GM23338 (cell line): Measurements from ENCODE around the gene DCAF5. TPM values are rescaled to one million over a fixed set of nuclear protein-coding genes. Genes with fewer than 3 reads are reported as not detected.

Experiments used
- ATAC-seq: fragments of 200-7000 bp; cut with Tn5 transposase; 3 replicates; pipeline ENCODE4 v1.9.1; 2020
- DNase-seq: peaks from one replicate; pipeline ENCODE4 v3.0.0-alpha.2; 2015; ENCODE audit warnings: low spot score
- H2AFZ ChIP-seq: fragments of 200-600 bp; sonication (generic); 2 replicates; pipeline ENCODE4 v1.8.0; 2016; ENCODE audit warnings: antibody characterized with exemption, mild to moderate bottlenecking, moderate library complexity
- H3F3A ChIP-seq: fragments of 200-600 bp; sonication (generic); replicated peaks from 2 replicates; pipeline ENCODE4 v1.8.0; 2017; ENCODE audit warnings: antibody characterized with exemption, mixed run types, low read depth
- H3K27ac ChIP-seq: fragments of 200-600 bp; sonication (generic); 2 replicates; pipeline ENCODE4 v1.6.1; 2016; ENCODE audit warnings: low read depth
- H3K27me3 ChIP-seq: fragments of 200-600 bp; sonication (generic); 2 replicates; pipeline ENCODE4 v1.8.0; 2016; ENCODE audit warnings: mild to moderate bottlenecking, mixed run types, moderate library complexity; ENCODE audit not compliant: insufficient read depth
- H3K36me3 ChIP-seq: fragments of 200-600 bp; sonication (generic); 2 replicates; pipeline ENCODE4 v1.8.0; 2016; ENCODE audit warnings: mild to moderate bottlenecking; ENCODE audit not compliant: insufficient read depth
- H3K4me1 ChIP-seq: fragments of 200-600 bp; sonication (generic); 2 replicates; pipeline ENCODE4 v1.8.0; 2016; ENCODE audit warnings: mild to moderate bottlenecking, moderate library complexity; ENCODE audit not compliant: insufficient read depth
- H3K4me2 ChIP-seq: fragments of 200-600 bp; sonication (generic); 2 replicates; pipeline ENCODE4 v1.7.1; 2017; ENCODE audit warnings: mixed run types
- H3K4me3 ChIP-seq: fragments of 200-600 bp; sonication (generic); 2 replicates; pipeline ENCODE4 v1.6.1; 2016; ENCODE audit warnings: mixed run types
- H3K79me2 ChIP-seq: fragments of 200-600 bp; sonication (generic); replicated peaks from 2 replicates; pipeline ENCODE4 v1.8.0; 2017; ENCODE audit warnings: mild to moderate bottlenecking; ENCODE audit not compliant: insufficient read depth
- H3K9me2 ChIP-seq: fragments of 200-600 bp; sonication (generic); 2 replicates; pipeline ENCODE4 v1.8.0; 2017; ENCODE audit not compliant: insufficient read depth
- H4K20me1 ChIP-seq: fragments of 200-600 bp; sonication (generic); replicated peaks from 2 replicates; pipeline ENCODE4 v1.8.0; 2017; ENCODE audit warnings: mild to moderate bottlenecking; ENCODE audit not compliant: insufficient read depth
- H3K27ac Mint-ChIP-seq: 2 replicates; pipeline ENCODE4 v1.8.0; 2020; ENCODE audit warnings: inconsistent platforms, mild to moderate bottlenecking, moderate library complexity, mixed read lengths
- H3K27me3 Mint-ChIP-seq: 3 replicates; pipeline ENCODE4 v1.8.0; 2022; ENCODE audit warnings: low read depth, mild to moderate bottlenecking, moderate library complexity, mixed read lengths, inconsistent platforms; ENCODE audit not compliant: insufficient read depth, poor library complexity
- H3K36me3 Mint-ChIP-seq: 3 replicates; pipeline ENCODE4 v1.8.0; 2021; ENCODE audit warnings: low read depth, mild to moderate bottlenecking, inconsistent platforms, moderate library complexity, mixed read lengths
- H3K4me1 Mint-ChIP-seq: 3 replicates; pipeline ENCODE4 v1.8.0; 2020; ENCODE audit warnings: mild to moderate bottlenecking, inconsistent platforms, mixed read lengths
- H3K4me3 Mint-ChIP-seq: 3 replicates; pipeline ENCODE4 v1.8.0; 2021; ENCODE audit warnings: moderate library complexity, mild to moderate bottlenecking, inconsistent platforms, mixed read lengths
- H3K9me3 Mint-ChIP-seq: 3 replicates; pipeline ENCODE4 v1.8.0; 2020; ENCODE audit warnings: moderate library complexity, mild to moderate bottlenecking, inconsistent platforms, mixed read lengths
- CREB1 ChIP-seq: fragments of 250-450 bp; sonication (Bioruptor Pico); IDR thresholded peaks from 2 replicates; pipeline ENCODE4 v1.5.0; 2020; ENCODE audit warnings: low read depth, mild to moderate bottlenecking, moderate library complexity
- EZH2 ChIP-seq: fragments of 200-600 bp; sonication (generic); IDR thresholded peaks from one replicate; pipeline ENCODE4 v1.8.0; 2017; ENCODE audit warnings: antibody characterized with exemption, mild to moderate bottlenecking, low read depth; ENCODE audit not compliant: unreplicated experiment
- EZH2phosphoT487 ChIP-seq: fragments of 200-600 bp; sonication (generic); IDR thresholded peaks from one replicate; pipeline ENCODE4 v1.8.1; 2018; ENCODE audit warnings: antibody characterized with exemption; ENCODE audit not compliant: unreplicated experiment
- JUNB ChIP-seq: IDR thresholded peaks from one replicate; pipeline ENCODE4 v1.6.1; 2016; ENCODE audit warnings: antibody characterized with exemption; ENCODE audit not compliant: unreplicated experiment
- NANOG ChIP-seq: IDR thresholded peaks from 2 replicates; pipeline ENCODE4 v1.6.1; 2016; ENCODE audit warnings: antibody characterized with exemption, borderline replicate concordance
- POLR2AphosphoS5 ChIP-seq: IDR thresholded peaks from 2 replicates; pipeline ENCODE4 v1.6.1; 2016; ENCODE audit warnings: antibody characterized with exemption, low read depth
- STAT1 ChIP-seq: IDR thresholded peaks from one replicate; pipeline ENCODE4 v1.6.1; 2016; ENCODE audit warnings: antibody characterized with exemption; ENCODE audit not compliant: unreplicated experiment
- ZNF114 ChIP-seq: fragments of 250-450 bp; sonication (Bioruptor Pico); IDR thresholded peaks from 2 replicates; pipeline ENCODE4 v1.5.0; 2020; ENCODE audit warnings: mild to moderate bottlenecking, moderate library complexity
- ZNF331 ChIP-seq: fragments of 250-450 bp; sonication (Bioruptor Pico); IDR thresholded peaks from 2 replicates; pipeline ENCODE4 v1.5.0; 2020; ENCODE audit warnings: low read depth, mild to moderate bottlenecking, moderate library complexity
- polyA plus RNA-seq: library from polyadenylated mRNA; unstranded; fragments of >200 nt; fragmentation: Nextera tagmentation; extraction: Ambion mirVana; gene quantifications from 2 replicates; pipeline ENCODE4 v1.2.1, GENCODE V29; 2016
- total RNA-seq: library from RNA; depleted of rRNA; stranded (reverse); fragments of >200 nt; shearing (Covaris generic); gene quantifications from 2 replicates; pipeline ENCODE4 v1.2.3, GENCODE V29; 2014
- TF ChIP-seq, protein P1 (sequence below): IDR thresholded peaks from one replicate; pipeline ENCODE4 v1.6.1; 2018; ENCODE audit warnings: antibody characterized with exemption; ENCODE audit not compliant: unreplicated experiment
- TF ChIP-seq, protein P2 (sequence below): fragments of 250-450 bp; sonication (Bioruptor Pico); IDR thresholded peaks from 2 replicates; pipeline ENCODE4 v1.5.0; 2020; ENCODE audit warnings: mild to moderate bottlenecking, moderate library complexity
- TF ChIP-seq, protein P3 (sequence below): IDR thresholded peaks from 2 replicates; pipeline ENCODE4 v1.6.1; 2016; ENCODE audit warnings: antibody characterized with exemption
- TF ChIP-seq, protein P4 (sequence below), 2 experiments: fragments of 200-600 bp in 1 of 2; sonication (generic) in 1 of 2; conservative IDR thresholded peaks; 2 replicates each; pipeline versions ENCODE4 v1.5.1 to v1.6.1; 2016 to 2017; ENCODE audit warnings: antibody characterized with exemption in 2 of 2, low read depth in 2 of 2, mild to moderate bottlenecking in 2 of 2, moderate library complexity in 1 of 2

The DCAF5 gene
- total and polyA plus RNA-seq, 2 experiments from 2014 or later = 14.0 to 15.2 TPM

DNA sequence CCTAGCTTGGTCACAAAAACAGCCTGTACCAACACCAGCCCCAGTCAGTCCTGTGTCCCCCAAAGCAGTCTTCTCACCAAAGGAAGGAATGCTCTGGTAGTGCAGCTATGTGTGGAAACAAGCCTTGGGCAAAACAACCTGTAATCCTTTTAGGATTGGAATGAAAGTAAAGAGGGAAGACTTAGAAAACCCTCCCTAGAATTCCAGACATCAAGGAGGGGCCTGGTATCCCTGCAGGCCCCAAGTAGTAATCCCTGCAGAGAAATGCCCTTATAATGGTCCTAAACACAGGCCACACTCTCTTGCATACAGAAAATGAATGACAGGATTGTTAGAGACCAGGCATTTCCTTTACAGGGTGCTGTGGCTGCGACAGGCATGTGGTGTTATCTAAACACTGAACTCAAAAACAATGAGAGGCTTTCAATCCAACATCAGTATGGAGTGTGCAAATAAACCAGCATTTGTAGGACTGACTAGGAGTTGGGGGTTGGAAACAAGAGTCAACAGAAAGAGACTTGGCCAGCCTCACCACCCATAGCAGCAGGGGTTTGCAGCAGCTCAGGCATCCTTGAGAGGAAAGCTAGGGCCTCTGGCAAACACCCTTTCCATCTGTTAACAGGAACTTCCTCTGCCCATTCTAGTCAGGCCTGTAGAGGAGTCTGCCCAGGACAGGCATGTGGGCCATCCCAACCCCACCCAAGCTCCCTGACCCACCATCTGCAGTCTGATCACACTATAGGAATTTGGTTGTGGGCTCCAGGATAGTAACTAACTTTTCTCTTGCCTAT lies 59.1 kb downstream of the DCAF5 start:
- no peaks in the 10 kb centered on the region for H3K9me3 Mint-ChIP-seq
- H3K4me1 Mint-ChIP-seq = peaks cover 24% of the 10 kb centered on the region
- Histone ChIP-seq H3K36me3 (no peaks in the 10 kb centered on the region), H3K27ac (no peak overlapping the region), H3K79me2 (no peaks in the 10 kb centered on the region), H3K9me2 (no peaks in the 10 kb centered on the region), H3K4me1 (peaks cover 14% of the 10 kb centered on the region), H2AFZ (no peak overlapping the region), H3K4me2 (no peak overlapping the region), H4K20me1 (no peaks in the 10 kb centered on the region), H3K4me3 (no peak overlapping the region), H3K27me3 (no peaks in the 10 kb centered on the region), H3F3A (no peaks in the 10 kb centered on the region)
- DNase-seq (peak; percentile 13), ATAC-seq (peak; percentile 38)
- H3K4me3 Mint-ChIP-seq = no peak overlapping the region
- no peaks in the 10 kb centered on the region for H3K36me3 Mint-ChIP-seq
- H3K27me3 Mint-ChIP-seq = no peaks in the 10 kb centered on the region
- no peak overlapping the region for H3K27ac Mint-ChIP-seq
- no peak for TF ChIP-seq EZH2
- no peak for TF ChIP-seq CREB1 (CRISPR knock-in tag)
- TF ChIP-seq ZNF331 (CRISPR knock-in tag) = no peak
- TF ChIP-seq, protein P1, sequence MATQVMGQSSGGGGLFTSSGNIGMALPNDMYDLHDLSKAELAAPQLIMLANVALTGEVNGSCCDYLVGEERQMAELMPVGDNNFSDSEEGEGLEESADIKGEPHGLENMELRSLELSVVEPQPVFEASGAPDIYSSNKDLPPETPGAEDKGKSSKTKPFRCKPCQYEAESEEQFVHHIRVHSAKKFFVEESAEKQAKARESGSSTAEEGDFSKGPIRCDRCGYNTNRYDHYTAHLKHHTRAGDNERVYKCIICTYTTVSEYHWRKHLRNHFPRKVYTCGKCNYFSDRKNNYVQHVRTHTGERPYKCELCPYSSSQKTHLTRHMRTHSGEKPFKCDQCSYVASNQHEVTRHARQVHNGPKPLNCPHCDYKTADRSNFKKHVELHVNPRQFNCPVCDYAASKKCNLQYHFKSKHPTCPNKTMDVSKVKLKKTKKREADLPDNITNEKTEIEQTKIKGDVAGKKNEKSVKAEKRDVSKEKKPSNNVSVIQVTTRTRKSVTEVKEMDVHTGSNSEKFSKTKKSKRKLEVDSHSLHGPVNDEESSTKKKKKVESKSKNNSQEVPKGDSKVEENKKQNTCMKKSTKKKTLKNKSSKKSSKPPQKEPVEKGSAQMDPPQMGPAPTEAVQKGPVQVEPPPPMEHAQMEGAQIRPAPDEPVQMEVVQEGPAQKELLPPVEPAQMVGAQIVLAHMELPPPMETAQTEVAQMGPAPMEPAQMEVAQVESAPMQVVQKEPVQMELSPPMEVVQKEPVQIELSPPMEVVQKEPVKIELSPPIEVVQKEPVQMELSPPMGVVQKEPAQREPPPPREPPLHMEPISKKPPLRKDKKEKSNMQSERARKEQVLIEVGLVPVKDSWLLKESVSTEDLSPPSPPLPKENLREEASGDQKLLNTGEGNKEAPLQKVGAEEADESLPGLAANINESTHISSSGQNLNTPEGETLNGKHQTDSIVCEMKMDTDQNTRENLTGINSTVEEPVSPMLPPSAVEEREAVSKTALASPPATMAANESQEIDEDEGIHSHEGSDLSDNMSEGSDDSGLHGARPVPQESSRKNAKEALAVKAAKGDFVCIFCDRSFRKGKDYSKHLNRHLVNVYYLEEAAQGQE = no peak
- TF ChIP-seq ZNF114 (CRISPR knock-in tag) = no peak
- TF ChIP-seq, protein P2, sequence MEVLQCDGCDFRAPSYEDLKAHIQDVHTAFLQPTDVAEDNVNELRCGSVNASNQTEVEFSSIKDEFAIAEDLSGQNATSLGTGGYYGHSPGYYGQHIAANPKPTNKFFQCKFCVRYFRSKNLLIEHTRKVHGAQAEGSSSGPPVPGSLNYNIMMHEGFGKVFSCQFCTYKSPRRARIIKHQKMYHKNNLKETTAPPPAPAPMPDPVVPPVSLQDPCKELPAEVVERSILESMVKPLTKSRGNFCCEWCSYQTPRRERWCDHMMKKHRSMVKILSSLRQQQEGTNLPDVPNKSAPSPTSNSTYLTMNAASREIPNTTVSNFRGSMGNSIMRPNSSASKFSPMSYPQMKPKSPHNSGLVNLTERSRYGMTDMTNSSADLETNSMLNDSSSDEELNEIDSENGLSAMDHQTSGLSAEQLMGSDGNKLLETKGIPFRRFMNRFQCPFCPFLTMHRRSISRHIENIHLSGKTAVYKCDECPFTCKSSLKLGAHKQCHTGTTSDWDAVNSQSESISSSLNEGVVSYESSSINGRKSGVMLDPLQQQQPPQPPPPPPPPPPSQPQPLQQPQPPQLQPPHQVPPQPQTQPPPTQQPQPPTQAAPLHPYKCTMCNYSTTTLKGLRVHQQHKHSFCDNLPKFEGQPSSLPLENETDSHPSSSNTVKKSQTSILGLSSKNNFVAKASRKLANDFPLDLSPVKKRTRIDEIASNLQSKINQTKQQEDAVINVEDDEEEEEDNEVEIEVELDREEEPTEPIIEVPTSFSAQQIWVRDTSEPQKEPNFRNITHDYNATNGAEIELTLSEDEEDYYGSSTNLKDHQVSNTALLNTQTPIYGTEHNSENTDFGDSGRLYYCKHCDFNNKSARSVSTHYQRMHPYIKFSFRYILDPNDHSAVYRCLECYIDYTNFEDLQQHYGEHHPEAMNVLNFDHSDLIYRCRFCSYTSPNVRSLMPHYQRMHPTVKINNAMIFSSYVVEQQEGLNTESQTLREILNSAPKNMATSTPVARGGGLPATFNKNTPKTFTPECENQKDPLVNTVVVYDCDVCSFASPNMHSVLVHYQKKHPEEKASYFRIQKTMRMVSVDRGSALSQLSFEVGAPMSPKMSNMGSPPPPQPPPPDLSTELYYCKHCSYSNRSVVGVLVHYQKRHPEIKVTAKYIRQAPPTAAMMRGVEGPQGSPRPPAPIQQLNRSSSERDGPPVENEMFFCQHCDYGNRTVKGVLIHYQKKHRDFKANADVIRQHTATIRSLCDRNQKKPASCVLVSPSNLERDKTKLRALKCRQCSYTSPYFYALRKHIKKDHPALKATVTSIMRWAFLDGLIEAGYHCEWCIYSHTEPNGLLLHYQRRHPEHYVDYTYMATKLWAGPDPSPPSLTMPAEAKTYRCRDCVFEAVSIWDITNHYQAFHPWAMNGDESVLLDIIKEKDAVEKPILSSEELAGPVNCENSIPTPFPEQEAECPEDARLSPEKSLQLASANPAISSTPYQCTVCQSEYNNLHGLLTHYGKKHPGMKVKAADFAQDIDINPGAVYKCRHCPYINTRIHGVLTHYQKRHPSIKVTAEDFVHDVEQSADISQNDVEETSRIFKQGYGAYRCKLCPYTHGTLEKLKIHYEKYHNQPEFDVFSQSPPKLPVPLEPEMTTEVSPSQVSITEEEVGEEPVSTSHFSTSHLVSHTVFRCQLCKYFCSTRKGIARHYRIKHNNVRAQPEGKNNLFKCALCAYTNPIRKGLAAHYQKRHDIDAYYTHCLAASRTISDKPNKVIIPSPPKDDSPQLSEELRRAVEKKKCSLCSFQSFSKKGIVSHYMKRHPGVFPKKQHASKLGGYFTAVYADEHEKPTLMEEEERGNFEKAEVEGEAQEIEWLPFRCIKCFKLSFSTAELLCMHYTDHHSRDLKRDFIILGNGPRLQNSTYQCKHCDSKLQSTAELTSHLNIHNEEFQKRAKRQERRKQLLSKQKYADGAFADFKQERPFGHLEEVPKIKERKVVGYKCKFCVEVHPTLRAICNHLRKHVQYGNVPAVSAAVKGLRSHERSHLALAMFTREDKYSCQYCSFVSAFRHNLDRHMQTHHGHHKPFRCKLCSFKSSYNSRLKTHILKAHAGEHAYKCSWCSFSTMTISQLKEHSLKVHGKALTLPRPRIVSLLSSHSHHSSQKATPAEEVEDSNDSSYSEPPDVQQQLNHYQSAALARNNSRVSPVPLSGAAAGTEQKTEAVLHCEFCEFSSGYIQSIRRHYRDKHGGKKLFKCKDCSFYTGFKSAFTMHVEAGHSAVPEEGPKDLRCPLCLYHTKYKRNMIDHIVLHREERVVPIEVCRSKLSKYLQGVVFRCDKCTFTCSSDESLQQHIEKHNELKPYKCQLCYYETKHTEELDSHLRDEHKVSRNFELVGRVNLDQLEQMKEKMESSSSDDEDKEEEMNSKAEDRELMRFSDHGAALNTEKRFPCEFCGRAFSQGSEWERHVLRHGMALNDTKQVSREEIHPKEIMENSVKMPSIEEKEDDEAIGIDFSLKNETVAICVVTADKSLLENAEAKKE (CRISPR knock-in tag) = no peak
- TF ChIP-seq, protein P3, sequence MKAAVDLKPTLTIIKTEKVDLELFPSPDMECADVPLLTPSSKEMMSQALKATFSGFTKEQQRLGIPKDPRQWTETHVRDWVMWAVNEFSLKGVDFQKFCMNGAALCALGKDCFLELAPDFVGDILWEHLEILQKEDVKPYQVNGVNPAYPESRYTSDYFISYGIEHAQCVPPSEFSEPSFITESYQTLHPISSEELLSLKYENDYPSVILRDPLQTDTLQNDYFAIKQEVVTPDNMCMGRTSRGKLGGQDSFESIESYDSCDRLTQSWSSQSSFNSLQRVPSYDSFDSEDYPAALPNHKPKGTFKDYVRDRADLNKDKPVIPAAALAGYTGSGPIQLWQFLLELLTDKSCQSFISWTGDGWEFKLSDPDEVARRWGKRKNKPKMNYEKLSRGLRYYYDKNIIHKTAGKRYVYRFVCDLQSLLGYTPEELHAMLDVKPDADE = no peak
- no peak for TF ChIP-seq STAT1
- TF ChIP-seq JUNB = no peak
- no peak for TF ChIP-seq POLR2AphosphoS5
- TF ChIP-seq NANOG = no peak
- TF ChIP-seq, protein P4, sequence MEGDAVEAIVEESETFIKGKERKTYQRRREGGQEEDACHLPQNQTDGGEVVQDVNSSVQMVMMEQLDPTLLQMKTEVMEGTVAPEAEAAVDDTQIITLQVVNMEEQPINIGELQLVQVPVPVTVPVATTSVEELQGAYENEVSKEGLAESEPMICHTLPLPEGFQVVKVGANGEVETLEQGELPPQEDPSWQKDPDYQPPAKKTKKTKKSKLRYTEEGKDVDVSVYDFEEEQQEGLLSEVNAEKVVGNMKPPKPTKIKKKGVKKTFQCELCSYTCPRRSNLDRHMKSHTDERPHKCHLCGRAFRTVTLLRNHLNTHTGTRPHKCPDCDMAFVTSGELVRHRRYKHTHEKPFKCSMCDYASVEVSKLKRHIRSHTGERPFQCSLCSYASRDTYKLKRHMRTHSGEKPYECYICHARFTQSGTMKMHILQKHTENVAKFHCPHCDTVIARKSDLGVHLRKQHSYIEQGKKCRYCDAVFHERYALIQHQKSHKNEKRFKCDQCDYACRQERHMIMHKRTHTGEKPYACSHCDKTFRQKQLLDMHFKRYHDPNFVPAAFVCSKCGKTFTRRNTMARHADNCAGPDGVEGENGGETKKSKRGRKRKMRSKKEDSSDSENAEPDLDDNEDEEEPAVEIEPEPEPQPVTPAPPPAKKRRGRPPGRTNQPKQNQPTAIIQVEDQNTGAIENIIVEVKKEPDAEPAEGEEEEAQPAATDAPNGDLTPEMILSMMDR (conservative IDR thresholded peaks at IDR 0.05; ENCODE audit: low read depth in 2 of 2) = no peak
- no peak for TF ChIP-seq EZH2phosphoT487
